ENCODE results near the gene IBTK. TPM values are rescaled to one million over a fixed set of nuclear protein-coding genes. Genes with fewer than 3 reads are reported as not detected.
A peak's percentile ranks its signal among the peaks of the same experiment; 100 is the strongest.
"Not testable (repeated sequence)": the region's sequence is repeated elsewhere in the genome, so short reads cannot be mapped to it uniquely, and the experiment has no call there.

IBTK gene, protein sequence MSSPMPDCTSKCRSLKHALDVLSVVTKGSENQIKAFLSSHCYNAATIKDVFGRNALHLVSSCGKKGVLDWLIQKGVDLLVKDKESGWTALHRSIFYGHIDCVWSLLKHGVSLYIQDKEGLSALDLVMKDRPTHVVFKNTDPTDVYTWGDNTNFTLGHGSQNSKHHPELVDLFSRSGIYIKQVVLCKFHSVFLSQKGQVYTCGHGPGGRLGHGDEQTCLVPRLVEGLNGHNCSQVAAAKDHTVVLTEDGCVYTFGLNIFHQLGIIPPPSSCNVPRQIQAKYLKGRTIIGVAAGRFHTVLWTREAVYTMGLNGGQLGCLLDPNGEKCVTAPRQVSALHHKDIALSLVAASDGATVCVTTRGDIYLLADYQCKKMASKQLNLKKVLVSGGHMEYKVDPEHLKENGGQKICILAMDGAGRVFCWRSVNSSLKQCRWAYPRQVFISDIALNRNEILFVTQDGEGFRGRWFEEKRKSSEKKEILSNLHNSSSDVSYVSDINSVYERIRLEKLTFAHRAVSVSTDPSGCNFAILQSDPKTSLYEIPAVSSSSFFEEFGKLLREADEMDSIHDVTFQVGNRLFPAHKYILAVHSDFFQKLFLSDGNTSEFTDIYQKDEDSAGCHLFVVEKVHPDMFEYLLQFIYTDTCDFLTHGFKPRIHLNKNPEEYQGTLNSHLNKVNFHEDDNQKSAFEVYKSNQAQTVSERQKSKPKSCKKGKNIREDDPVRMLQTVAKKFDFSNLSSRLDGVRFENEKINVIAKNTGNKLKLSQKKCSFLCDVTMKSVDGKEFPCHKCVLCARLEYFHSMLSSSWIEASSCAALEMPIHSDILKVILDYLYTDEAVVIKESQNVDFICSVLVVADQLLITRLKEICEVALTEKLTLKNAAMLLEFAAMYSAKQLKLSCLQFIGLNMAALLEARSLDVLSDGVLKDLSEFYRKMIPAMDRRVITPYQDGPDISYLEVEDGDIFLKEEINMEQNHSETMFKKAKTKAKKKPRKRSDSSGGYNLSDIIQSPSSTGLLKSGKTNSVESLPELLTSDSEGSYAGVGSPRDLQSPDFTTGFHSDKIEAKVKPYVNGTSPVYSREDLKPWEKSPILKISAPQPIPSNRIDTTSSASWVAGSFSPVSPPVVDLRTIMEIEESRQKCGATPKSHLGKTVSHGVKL (N-terminal part only)
- 10 to 100 TPM; 33.7 to 34.7 TPM for total RNA-seq

DNA sequence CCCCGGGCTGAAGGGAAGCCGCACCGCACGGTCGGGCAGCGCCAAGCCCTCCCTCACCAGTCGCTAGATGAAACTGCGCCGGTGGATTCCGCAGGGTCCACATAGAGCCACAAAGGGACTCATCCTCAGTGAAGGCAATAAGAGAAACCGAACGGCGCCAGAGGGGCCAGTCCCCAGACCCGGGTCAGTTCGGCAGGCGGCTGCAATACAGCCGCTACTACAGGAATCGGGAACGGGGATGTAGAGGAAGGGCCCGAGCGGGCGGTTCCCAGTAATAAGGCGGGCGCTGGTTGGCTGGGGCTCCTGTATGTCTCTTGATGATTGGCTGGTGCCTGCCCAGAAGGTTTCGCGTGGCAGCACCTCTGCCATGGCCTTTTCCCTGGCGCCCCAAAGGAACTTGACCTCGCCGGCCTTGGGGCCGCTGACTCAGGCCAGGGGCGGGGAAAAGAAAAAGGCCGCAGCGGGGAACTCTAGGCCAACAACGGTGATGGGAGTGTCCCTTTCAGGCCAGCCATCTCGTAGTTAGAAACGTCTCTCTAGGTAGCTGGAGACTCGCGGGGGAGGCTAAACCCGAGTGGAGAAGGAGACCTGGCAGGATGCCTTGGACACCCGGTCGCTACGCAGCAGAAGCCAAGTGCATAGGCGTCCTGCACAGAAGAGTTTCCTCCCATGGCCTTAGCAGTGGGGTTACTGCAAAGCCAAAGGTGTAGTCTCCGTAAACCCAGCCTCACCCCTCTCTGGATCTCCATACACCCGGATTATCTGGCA is at the start of gene IBTK:
Gene IBTK, minus strand, starts transcription at position 240 of the 768 bp plus-strand sequence. CDS start 7,258 bp downstream, outside the sequence.
- H3K27ac Mint-ChIP-seq, result peak within 1 kb of the TSS; percentile 89
- no peaks in the 10 kb centered on the region for H3K27me3 Mint-ChIP-seq
- H3K9me3 Mint-ChIP-seq, result no peaks in the 10 kb centered on the region
- H3K4me3 Mint-ChIP-seq, result peak within 1 kb of the TSS; percentile 92
- POLR2A ChIA-PET, result interaction anchor here (0.9 to 3.0 kb wide), 10 partner anchors 11 to 946 kb away, joined by 3 to 15 read pairs (median 4); partner anchors contain the start of genes DOP1A, PGM3, RWDD2A and UBE3D
- peaks cover 24% of the 10 kb centered on the region for H3K36me3 Mint-ChIP-seq (ENCODE audit: low read depth)
- DNase-seq, result peak; percentile 92
- CTCF ChIA-PET, result interaction anchor here (1.6 to 3.7 kb wide), 4 partner anchors 17 to 819 kb away, joined by 4 to 33 read pairs (median 8); partner anchors contain the start of genes DOP1A and UBE3D
- H3K4me1 Mint-ChIP-seq, result peaks cover 36% of the 10 kb centered on the region

DNA sequence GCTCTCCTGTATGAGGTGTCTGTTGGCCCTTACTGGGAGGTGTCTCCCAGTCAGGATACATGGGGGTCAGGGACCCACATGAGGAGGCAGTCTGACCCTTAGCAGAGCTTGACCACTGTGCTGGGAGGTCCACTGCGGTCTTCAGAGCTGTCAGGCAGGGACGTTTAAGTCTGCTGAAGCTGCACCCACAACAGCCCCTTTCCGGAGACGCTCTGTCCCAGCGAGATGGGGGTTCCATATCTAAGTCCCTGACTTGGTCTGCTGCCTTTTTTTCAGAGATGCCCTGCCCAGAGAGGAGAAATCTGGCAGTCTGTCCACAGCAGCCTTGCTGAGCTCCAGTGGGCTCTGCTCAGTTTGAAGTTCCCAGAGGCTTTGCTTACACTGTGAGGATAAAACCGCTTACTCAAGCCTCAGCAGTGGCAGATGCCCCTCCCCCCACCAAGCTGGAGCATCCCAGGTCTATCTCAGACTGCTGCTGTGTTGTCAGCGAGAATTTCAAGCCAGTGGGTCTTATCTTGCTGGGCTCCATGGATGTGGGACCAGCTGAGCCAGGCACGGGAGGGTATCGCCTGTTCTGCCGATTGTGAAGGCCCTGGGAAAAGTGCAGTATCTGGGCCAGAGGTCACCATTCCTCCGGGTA is 36.3 kb upstream of the IBTK start:
- ChIA-PET POLR2A (no interaction called here), CTCF (no interaction called here)

DNA sequence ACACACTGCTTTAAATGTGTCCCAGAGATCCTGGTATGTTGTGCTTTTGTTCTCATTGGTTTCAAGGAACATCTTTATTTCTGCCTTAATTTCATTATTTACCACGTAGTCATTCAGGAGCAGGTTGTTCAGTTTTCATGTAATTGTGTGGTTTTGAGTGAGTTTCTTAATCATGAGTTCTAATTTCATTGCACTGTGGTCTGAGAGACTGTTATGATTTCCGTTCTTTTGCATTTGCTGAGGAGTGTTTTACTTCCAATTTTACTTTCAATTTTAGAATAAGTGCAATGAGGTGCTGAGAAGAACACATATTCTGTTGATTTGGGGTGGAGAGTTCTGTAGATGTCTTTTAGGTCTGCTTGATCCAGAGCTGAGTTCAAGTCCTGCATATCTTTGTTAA is 34.0 kb upstream of the IBTK start:
- H3K27ac Mint-ChIP-seq, result peak overlapping the region; percentile 71
- not testable (repeated sequence) for DNase-seq; H3K36me3 Mint-ChIP-seq (ENCODE audit: low read depth); H3K27me3 Mint-ChIP-seq; H3K9me3 Mint-ChIP-seq
- H3K4me3 Mint-ChIP-seq, result peak overlapping the region; percentile 51
- CTCF ChIA-PET, result interaction anchor here (1.2 to 1.3 kb wide), 2 partner anchors 11 to 786 kb away, joined by 4 read pairs; partner anchors contain the start of gene DOP1A
- H3K4me1 Mint-ChIP-seq, result peaks cover 31% of the 10 kb centered on the region
- POLR2A ChIA-PET, result interaction anchor here (0.7 kb wide), 1 partner anchor 34 kb away, joined by 3 read pairs; the partner anchor contains the start of gene IBTK

More for the DNA sequence above, 36.3 kb upstream of the IBTK start:
- no peaks in the 10 kb centered on the region for H3K27me3 Mint-ChIP-seq
- no peak for DNase-seq
- H3K9me3 Mint-ChIP-seq, result peaks cover 8% of the 10 kb centered on the region
- H3K4me3 Mint-ChIP-seq, result no peak overlapping the region
- H3K36me3 Mint-ChIP-seq (ENCODE audit: low read depth), result peaks cover 6% of the 10 kb centered on the region
- peaks cover 31% of the 10 kb centered on the region for H3K4me1 Mint-ChIP-seq
- H3K27ac Mint-ChIP-seq, result no peak overlapping the region

DNA sequence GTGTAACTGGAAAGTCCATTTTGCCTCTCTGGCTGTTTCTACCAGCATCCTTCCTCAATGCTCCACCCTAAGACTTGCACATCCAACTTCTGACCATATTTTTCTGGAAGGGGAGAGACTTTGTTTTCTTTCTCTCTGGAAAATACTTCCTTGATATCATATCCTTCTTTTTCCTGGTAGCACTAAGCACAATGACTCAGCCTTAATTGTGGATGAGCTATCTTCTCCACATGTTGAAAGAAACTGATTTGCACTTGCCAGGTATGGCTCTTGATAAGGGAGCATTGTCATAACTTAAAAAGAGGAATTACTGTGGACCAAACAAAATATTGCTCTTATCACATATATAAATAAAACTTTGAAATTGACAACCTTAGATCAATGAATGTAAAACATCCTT is 30.1 kb upstream of the IBTK start:
- DNase-seq, result no peak
- no peak overlapping the region for H3K27ac Mint-ChIP-seq
- H3K4me1 Mint-ChIP-seq, result peaks cover 21% of the 10 kb centered on the region
- peaks cover 6% of the 10 kb centered on the region for H3K36me3 Mint-ChIP-seq (ENCODE audit: low read depth)
- peaks cover 8% of the 10 kb centered on the region for H3K9me3 Mint-ChIP-seq
- POLR2A ChIA-PET, result no interaction called here
- CTCF ChIA-PET, result no interaction called here
- no peak overlapping the region for H3K4me3 Mint-ChIP-seq
- no peaks in the 10 kb centered on the region for H3K27me3 Mint-ChIP-seq

DNA sequence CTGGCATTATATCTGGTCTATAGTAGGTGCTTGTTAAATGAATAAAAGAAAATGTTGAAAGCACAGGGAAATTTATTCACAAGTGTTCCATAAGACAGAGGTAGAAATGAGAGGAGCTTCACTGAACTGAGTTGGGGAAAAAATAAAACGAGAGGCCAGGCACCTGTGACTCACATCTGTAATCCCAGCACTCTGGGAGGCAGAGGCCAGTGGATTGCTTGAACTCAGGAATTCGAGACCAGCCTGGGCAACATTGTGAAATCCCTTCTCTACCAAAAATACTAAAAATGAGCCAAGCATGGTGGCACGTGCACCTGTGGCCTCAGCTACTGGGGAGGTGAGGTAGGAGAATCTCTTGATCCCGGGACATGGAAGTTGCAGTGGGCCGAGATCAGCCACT is 28.1 kb upstream of the IBTK start:
- Mint-ChIP-seq H3K27ac (no peak overlapping the region), H3K9me3 (peaks cover 8% of the 10 kb centered on the region), H3K36me3 (ENCODE audit: low read depth) (no peaks in the 10 kb centered on the region), H3K4me1 (peaks cover 4% of the 10 kb centered on the region), H3K27me3 (no peaks in the 10 kb centered on the region), H3K4me3 (no peak overlapping the region)
- POLR2A ChIA-PET, result no interaction called here
- CTCF ChIA-PET, result interaction anchor here (0.9 to 1.7 kb wide), 3 partner anchors 778 to 792 kb away, joined by 3 to 6 read pairs (median 3); partner anchors contain the start of genes DOP1A and UBE3D
- no peak for DNase-seq

DNA sequence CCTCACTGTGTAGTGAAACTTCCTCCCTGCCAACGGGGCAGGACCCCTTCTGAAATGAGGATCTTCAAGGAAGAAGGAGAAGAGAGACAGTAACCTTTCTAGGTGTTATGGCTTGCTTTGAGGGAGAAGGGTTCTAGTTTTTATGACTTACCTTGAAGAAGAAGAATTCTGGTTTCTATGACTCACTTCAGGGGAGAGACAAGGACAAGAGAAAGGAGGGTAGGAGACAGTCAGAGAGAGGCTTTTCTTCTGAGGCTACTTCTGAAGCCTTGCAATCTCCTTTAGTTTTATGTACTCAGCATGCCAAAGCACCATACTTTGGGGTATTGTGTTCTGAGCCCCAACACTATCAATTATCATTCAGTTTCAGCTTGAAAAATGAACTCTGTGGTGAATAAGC is 25.8 kb upstream of the IBTK start:
- H3K4me3 Mint-ChIP-seq, result no peak overlapping the region
- no peaks in the 10 kb centered on the region for H3K36me3 Mint-ChIP-seq (ENCODE audit: low read depth)
- H3K9me3 Mint-ChIP-seq, result no peaks in the 10 kb centered on the region
- H3K27ac Mint-ChIP-seq, result no peak overlapping the region
- ChIA-PET CTCF (interaction anchor here (1.7 to 4.2 kb wide), 4 partner anchors 11 to 793 kb away, joined by 3 to 40 read pairs (median 10); partner anchors contain the start of genes DOP1A and UBE3D), POLR2A (no interaction called here)
- no peak for DNase-seq
- H3K4me1 Mint-ChIP-seq, result no peaks in the 10 kb centered on the region
- H3K27me3 Mint-ChIP-seq, result no peaks in the 10 kb centered on the region

DNA sequence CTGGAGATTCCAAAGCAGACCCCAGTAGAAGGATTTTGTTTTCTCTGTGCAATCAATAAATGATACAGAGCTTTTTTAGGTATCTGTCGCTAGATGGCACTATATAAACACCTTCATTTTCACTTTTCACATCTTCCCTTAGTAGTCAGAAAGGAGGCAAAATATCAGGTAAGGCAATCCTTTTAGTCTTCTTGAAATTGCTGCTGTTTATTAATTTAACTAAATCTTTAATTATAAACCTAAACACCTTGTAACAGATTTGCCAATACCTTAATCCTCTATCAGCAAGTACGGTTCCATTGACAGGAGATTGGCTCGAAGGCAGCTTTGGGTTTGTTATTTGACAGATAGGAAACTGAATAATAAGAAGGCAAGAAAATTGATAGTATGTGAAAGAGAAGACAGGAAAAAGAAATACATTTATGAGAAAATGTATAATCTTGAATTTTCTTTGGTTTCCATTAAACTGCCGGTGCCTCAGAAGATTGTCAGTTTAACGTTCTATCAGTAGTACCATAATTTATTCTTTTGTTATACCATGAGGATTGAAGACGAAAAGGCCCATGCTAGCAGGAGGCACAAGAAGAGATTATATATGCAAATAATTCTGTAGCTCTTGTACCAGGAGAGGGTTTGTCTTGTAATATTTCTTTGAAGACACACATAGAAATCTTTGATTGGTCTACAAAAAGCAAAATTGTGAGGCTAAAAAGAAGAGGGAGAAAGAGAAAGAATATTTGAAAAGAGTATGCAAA is 23.5 kb upstream of the IBTK start:
- POLR2A ChIA-PET, result no interaction called here

DNA sequence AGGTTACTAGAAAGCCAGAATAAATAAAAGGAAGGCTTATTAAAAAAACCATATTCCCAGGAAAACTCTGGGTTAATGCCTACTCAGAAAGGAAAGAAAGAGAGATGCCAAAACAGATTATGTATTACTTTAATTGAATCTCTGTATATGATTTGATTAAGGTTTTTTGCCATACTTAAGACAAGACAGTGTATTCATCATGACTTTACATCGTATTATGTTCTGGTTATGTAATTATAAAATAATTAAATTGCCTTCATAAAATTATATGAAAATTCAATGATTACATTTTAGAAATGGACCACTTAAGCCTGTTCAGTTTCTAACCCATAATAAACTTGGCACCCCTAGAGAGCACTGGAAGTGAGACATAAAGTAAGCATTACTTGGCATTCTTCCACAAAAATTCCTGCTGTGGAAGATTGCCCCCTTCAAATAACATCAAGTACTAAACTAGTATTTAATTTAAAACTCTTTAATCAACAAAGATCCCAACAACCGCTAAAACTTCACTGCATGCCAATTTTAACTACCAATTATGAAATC is 20.8 kb upstream of the IBTK start:
- POLR2A ChIA-PET, result no interaction called here
- no peak for DNase-seq
- no peaks in the 10 kb centered on the region for H3K4me1 Mint-ChIP-seq
- CTCF ChIA-PET, result interaction anchor here (0.9 kb wide), 1 partner anchor 57 kb away, joined by 3 read pairs; no protein-coding TSS in a partner anchor
- H3K9me3 Mint-ChIP-seq, result no peaks in the 10 kb centered on the region
- no peaks in the 10 kb centered on the region for H3K36me3 Mint-ChIP-seq (ENCODE audit: low read depth)
- peaks cover 3% of the 10 kb centered on the region for H3K27me3 Mint-ChIP-seq
- H3K4me3 Mint-ChIP-seq, result no peak overlapping the region
- no peak overlapping the region for H3K27ac Mint-ChIP-seq

More for the DNA sequence above, 23.5 kb upstream of the IBTK start:
- Mint-ChIP-seq H3K27ac (no peak overlapping the region), H3K4me3 (no peak overlapping the region), H3K4me1 (no peaks in the 10 kb centered on the region), H3K36me3 (ENCODE audit: low read depth) (no peaks in the 10 kb centered on the region), H3K9me3 (no peaks in the 10 kb centered on the region), H3K27me3 (peaks cover 3% of the 10 kb centered on the region)
- no peak for DNase-seq
- CTCF ChIA-PET, result interaction anchor here (0.6 to 4.2 kb wide), 15 partner anchors 9 to 795 kb away, joined by 3 to 40 read pairs (median 4); partner anchors contain the start of genes DOP1A and UBE3D

DNA sequence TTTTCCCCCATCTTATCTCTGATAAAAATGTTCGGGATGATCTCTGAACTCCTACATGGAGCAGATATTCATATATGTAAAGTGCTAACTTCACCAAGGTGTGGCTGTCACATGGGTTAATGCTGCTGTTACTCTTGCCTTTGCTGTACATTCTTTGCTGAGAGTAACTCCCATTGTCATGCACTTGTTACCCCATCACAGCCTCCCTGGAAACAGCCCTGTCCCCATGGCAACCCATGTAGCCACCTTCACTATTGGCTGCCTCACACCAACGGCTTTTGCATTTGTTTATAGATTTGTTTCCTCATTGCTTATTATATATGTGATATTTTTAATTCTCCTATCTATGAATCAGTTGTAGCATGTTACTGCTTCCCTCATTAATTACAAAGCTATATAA is 17.3 kb upstream of the IBTK start:
- ChIA-PET POLR2A (no interaction called here), CTCF (no interaction called here)
- H3K9me3 Mint-ChIP-seq, result no peaks in the 10 kb centered on the region
- no peak overlapping the region for H3K27ac Mint-ChIP-seq
- no peak for DNase-seq
- peaks cover 5% of the 10 kb centered on the region for H3K27me3 Mint-ChIP-seq
- no peak overlapping the region for H3K4me3 Mint-ChIP-seq
- H3K4me1 Mint-ChIP-seq, result no peaks in the 10 kb centered on the region
- H3K36me3 Mint-ChIP-seq (ENCODE audit: low read depth), result no peaks in the 10 kb centered on the region

DNA sequence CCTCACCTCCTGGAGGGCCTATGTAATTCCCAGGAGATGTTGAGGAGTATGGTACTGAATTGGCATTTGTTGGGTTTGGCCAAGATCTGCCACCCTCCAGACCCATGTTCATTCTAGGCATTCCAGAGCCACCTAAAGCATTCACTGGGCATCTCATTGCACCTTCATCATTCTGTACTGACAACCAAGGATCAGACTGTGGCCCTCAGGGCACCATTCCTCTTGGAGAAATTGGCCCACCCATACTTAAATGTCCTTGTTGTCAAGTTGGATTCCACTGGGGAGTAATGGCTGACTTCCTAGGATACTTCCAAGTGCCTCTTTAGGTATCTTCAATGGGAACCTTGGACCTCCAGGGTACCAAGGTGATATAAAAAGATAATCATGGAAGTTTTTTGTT is 16.8 kb upstream of the IBTK start:
- H3K4me1 Mint-ChIP-seq, result no peaks in the 10 kb centered on the region
- CTCF ChIA-PET, result no interaction called here

DNA sequence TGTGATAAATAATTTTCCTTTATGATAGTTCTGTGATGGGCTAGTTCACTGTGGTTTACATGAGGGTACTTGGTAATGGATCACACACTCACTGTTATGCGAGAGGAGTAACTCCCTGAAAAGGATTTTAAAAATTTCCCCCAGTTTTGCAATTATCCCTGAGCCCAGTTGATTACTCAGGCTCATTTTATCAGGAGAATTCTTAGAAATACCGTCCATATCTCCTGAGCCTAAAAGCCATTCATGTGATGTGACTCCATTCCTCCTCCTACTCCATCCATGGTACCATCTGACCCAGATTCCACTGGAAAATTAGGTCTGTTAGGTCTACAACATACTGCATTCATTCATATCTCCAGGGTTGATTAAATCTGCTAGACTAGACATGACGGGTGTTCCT is 16.4 kb upstream of the IBTK start:
- DNase-seq, result no peak
- no peaks in the 10 kb centered on the region for H3K9me3 Mint-ChIP-seq
- POLR2A ChIA-PET, result no interaction called here
- no peaks in the 10 kb centered on the region for H3K4me1 Mint-ChIP-seq
- no peak overlapping the region for H3K27ac Mint-ChIP-seq
- peaks cover 5% of the 10 kb centered on the region for H3K27me3 Mint-ChIP-seq
- CTCF ChIA-PET, result no interaction called here
- H3K4me3 Mint-ChIP-seq, result no peak overlapping the region
- no peaks in the 10 kb centered on the region for H3K36me3 Mint-ChIP-seq (ENCODE audit: low read depth)

More for the DNA sequence above, 16.8 kb upstream of the IBTK start:
- no peaks in the 10 kb centered on the region for H3K36me3 Mint-ChIP-seq (ENCODE audit: low read depth)
- no peak overlapping the region for H3K27ac Mint-ChIP-seq
- peaks cover 5% of the 10 kb centered on the region for H3K27me3 Mint-ChIP-seq
- POLR2A ChIA-PET, result no interaction called here
- no peak overlapping the region for H3K4me3 Mint-ChIP-seq
- no peaks in the 10 kb centered on the region for H3K9me3 Mint-ChIP-seq
- no peak for DNase-seq

Data from activated CD4-positive, alpha-beta memory T cell treated with anti-CD3 and anti-CD28 coated beads, Interleukin-2, amount 10 ng/mL, durations not matched to agents 7 days and 5 days (primary cell).